HG03103 (cell line): Measurements from ENCODE around the gene WASF3.
"Not testable (repeated sequence)": the region's sequence is repeated elsewhere in the genome, so short reads cannot be mapped to it uniquely, and the experiment has no call there.

Experiments
- ATAC-seq: cut with Tn5 transposase; IDR thresholded peaks from one replicate; pipeline ENCODE4 v1.9.1; 2021; ENCODE audit warnings: low read depth; ENCODE audit not compliant: unreplicated experiment

WASF3 gene

DNA sequence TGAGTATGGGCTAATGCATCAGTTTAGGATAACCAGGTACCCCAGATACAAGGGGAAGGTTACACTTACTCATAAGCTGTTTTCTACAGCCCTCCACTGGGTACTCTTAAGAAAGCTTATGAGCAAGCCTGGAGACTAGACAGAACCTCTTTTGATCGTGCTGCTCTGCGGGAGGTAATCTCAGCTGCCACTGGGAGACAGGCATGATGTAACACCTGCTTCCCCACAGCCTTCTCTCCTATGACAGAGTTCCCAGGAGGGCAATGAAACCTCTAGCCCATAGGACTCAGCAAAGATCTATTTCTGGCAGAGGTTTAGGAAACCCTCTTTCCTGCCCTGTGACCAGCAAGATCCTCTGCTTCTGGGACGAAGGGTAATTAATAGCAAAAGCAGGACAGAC lies 65.6 kb downstream of the WASF3 start:
- ATAC-seq: no peak

DNA sequence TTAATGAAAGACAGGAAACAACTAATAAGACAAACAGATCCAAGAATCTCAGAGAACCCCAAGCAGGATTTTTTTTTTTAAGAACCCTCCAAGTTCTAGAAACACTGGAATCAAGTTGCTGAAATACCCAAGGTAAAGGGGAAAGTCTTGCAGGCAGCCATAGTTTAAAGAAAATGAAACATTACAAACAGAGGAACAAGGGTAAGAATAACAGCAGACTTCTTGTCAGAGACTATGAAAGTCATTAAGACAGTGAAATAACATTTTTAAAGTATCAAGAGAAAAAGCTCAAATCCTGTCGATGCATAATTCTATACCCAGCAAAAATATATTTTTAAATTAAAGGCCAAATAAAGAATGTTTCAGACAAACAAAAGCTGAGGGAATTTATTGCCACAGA lies 67.1 kb downstream of the WASF3 start:
- no peak for ATAC-seq

DNA sequence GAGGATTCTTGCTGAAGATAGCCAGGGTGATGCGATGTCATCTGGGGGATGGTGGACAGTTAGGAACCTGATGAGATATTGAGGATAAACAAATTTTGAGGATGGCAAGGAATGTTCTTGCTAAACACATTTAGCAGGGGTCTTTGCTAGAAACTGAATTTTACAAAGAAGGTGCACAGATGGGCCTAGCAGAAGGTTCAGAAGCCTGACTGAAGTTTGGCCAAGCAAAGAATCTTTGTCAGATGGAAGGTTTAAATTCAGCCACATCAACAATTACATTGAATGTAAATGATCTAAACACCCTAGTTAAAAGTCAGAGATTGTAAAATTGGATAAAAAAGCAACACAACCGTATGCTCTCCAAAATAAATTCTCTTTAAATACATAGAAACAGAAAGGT lies 68.8 kb downstream of the WASF3 start:
- ATAC-seq: no peak

DNA sequence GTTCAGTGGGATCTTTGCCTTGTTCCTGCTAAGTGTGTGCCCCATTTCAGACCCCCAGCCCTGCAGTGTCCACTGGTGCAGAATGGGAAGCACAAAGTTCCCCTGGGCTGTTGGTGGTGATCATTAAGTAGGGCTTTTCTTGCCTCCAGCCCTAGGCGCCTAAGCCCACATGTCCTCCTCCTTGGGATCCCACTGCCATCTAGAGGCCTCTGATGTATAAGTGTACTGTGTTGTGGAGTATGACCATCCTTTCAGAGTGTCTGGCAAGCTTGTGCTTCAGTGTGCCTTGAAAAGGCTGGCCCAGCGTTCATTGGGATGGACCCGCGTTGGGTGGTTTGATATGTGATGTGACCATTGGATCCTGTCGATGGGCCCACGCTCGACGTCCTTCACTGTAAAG lies 71.2 kb downstream of the WASF3 start:
- no peak for ATAC-seq

DNA sequence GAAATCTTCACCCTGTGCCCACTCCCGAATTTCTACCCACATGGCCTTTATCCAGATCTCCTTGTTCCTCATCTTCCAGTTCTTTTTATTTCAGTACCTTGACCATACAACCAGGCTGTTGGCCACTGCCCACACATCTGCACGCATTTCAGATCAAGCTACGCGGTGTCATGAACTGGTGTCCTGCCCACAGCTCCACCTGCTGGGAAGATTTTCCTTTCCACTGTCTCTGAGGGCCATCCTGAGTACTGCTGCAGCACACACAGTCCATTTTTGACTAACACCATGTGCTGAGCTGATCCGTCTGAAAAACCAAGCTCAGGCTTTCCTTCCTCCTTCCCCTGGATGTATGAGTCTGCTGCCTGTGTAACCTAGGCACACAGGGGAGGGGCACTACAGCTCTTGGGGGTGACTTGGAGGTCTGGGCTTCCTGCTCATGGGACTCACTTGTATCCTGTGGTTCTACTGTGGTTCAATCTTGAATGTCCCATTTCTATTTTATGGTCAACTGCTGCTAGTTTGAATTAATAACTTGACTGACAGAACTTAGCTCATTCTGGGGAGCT lies 71.9 kb downstream of the WASF3 start:
- no peak for ATAC-seq

DNA sequence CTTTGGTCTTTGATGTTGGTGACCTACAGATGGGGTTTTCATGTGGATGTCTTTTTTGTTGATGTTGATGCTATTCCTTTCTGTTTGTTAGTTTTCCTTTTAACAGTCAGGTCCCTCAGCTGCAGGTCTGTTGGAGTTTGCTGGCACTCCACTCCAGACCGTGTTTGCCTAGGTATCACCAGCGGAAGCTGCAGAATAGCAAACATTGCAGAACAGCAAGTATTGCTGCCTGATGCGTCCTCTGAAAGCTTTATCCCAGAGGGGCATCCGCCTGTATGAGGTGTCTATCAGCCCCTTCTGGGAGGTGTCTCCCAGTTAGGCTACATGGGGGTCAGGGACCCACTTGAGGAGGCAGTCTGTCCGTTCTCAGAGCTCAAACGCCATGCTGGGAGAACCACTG lies 78.2 kb downstream of the WASF3 start:
- not testable (repeated sequence) for ATAC-seq

DNA sequence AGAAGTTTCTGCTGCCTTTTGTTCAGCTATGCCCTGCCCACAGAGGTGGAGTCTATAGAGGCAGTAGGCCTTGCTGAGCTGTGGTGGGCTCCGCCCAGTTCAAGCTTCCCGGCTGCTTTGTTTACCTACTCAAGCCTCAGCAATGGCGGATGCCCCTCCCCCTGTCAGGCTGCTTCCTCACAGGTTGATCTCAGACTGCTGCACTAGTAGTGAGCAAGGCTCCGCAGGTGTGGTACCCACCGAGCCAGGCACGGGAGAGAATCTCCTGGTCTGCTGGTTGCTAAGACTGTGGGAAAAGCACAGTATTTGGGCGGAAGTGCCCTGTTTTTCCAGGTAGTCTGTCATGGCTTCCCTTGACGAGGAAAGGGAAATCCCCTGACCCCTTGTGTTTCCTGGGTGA lies 78.6 kb downstream of the WASF3 start:
- ATAC-seq: not testable (repeated sequence)

DNA sequence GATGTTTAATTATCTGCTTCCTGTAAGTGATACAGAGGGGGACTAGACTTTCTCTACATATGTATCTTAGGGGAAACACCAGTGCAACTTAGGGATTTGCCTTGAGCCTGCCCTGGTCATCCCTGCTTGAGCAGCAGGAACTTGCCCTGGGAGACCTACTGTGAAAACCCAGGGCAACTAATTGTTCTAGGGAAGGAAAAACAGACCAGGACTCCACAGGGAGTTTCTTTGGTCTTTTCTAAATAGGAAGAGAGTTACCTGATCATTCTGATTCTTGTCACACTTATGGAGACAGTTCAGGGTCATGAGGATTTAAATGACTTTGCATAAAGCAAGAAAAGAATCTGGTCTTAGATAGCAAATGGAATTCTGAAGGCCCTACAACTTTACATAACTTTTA lies 89.1 kb downstream of the WASF3 start:
- ATAC-seq: no peak

DNA sequence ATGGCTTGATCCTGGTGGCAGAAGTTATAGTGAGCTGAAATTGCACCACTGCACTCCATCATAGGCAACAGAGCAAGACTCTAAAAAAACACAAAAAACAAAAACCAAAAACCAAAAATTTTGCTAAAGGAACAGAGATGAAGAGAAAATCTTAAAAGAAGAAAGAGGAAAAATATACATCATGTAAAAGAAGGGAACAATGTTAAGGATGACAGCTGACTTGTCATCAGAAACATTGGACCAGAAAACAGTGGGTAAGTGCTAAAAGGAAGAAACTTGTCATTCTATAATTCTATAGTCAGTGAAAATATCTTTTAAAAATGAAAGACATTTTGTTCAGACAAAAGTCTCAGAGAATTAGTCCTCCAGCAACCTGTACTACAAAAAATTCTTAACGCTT lies 93.8 kb downstream of the WASF3 start:
- ATAC-seq: no peak

DNA sequence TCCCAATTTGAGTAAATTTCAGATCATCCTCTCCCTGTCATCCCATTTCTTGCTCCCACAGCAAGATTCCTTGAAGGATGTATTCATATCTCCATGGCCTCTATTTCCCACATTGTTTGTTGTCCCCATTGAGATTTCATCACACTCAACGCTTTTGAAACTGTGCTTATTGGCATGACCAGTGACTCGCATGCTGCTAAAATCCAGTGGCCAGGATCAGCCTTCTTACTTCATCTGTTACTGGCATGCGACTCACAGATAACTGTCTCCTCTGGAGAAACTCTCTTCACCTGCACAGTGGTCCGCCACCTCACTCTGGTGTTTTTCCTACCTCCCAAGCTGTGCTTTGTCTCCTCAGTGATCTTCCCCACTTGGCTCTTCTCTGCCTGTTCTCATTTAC lies 95.8 kb downstream of the WASF3 start:
- no peak for ATAC-seq

DNA sequence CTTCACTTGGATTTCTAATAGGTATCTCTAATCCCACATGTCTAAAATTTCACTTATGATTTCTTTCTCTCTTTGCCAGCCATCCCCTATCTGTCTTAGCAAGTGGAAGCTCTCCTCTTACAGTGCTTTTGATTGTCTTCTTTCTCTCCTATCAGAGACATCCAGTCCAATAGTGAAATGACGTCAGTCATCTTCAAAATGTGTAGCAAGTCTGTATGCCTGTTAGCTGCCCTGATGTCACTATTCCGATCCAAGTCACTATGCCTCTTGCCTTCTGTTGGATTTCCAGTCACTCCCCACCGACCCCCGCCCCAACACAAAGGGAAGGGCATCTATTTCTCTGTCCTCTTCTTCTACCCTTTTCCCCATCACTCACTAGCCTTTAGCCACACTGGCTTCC lies 96.4 kb downstream of the WASF3 start:
- no peak for ATAC-seq

DNA sequence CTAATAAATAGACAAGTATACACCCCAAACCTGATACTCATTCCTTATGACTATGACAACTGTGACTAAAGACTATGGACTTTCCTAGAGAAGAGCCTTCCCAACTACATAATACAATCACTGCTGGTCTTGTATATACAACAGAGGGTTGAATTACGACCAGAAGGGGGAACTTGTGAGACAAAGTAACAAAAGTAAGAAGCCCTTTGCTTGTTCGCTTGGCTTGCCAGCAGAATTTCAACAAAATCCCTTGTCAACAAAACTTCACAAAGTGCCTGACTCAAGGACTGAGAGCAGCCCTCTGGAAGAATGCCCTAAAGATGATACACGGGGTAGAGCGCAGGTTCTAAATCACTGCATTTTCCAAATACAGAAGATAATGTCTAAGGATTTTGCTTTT lies 99.4 kb downstream of the WASF3 start:
- ATAC-seq: no peak

DNA sequence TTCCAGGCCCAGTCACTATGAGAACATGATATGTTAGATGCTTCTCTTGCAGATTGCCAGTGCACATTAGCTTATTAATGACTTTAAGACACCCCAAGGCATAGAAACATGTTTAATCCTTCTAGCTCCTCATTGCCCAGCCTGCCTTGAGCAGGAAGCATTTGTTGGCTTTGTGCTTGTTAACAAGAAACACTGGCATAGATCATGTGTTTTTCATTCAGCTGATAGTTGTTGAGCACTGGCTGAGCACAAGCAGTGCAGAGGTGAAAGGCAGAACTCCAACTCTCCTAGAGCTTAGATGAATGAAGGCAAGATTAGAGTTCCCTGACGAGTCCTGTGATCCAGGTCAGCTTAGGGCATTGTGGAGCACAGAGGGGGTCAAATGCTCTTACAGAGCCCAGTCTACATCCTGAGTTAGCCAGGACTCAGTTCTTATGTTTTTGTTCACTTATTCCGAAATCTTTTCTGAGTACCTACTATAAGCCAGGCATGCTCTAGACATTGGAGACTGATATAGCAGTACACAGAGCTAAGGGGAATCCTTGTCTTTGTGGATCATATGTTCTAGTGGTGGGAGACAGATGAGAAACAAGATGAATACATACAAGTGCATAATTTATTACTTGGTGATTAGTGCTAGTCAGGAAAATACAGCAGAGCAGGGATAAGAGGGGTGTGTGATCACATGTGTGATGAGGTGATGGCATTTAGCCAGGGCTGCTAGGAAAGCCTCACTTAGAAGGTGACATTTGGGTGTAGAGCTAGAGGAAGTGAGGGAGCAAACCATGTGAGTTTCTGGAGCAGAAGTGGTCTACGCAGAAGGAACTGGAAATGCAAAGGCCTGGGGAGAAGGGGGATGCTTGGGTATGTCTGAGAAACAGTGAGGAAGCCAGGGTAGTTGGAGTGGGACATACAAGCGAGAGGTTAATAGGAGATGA lies 101.2 kb downstream of the WASF3 start:
- ATAC-seq: no peak

DNA sequence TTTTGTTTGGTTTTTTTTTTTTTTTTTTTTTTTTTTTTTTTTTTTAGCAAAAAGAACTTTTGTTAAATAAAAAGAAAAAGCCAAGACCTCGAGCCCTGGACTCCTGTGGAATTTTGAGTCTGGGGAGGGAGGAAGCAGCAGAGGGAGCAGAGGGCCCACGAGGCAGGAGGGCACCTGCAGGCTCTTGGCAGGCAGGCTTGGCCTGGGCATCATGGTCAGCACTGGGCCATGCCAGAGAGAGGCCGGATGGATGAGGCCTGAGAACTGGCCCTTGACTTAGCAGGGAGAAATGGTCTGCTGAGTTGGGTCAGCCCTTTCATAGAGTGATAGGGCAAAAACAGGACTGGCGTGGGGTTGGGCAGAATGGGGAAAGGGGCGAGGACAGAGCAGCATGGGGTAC lies 102.7 kb downstream of the WASF3 start:
- ATAC-seq: no peak

DNA sequence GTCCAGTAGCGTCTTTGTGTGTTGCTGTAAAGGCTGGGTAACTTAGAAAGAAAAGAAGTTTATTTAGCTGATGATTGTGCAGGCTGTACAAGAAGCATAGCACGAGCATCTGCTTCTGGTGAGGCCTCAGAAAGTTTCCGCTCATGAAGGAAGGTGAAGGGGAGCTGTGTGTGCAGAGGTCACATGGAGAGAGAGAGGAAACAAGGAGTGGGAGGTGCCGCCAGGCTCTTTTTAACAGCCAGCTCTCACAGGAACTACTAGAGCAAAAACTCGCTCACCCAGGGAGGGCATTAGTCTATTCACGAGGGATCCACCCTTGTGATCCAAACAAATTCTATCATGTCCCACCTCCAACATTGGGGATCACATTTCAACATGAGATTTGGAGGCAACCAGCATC lies 103.3 kb downstream of the WASF3 start:
- ATAC-seq: no peak

DNA sequence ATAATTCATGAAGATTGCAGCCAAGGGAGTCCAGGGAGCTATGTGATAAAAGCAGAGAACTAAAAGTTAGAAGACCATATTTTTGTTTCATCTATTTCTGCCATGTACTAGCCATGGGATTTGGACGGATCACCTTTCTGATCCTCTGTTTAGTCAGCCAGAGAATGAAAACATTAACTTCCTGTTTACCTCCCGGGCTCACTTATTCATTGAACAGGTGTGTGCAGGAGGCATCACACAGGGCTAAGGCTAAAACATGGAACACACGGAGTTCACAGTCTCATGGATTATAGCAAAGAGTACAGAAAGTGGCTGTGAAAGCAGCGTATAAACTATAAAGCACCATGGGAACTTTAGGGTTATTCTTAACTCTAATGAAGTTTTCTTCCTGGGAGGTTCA lies 106.3 kb downstream of the WASF3 start:
- ATAC-seq: no peak

DNA sequence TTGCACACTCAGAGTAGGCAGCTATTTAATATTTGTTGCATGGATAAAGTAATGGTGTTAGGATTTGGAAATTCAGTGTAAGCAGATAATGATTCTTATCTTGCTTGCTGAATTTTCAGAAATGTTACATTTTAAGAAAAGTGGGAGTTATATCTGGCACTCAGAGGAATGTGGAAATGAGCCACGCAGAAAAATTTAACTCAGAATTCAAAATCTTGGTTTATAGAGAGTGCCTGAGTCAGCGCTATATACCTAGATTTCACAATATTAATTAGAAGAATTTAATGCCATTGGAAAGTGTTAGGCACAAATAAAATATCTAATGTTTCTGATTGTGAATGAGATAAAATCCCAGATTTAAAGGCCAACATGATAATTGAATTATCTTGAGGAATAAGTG lies 106.8 kb downstream of the WASF3 start:
- ATAC-seq: no peak

DNA sequence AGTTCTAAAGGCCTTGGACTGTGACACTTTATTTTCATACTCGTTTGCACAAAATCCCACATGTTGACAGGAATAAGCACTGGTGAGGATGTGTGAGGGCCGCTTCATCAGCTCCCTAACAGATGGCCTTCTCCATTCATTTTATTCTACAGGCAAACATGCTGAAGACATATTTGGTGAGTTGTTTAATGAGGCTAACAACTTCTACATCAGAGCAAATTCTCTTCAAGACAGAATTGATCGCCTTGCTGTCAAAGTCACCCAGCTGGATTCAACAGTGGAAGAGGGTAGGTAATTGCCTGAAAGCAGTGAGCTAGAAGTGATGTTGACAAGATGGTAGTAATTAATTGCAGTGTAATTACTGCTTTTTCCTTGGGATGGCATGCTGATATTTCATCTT lies 107.4 kb downstream of the WASF3 start:
- ATAC-seq: no peak

DNA sequence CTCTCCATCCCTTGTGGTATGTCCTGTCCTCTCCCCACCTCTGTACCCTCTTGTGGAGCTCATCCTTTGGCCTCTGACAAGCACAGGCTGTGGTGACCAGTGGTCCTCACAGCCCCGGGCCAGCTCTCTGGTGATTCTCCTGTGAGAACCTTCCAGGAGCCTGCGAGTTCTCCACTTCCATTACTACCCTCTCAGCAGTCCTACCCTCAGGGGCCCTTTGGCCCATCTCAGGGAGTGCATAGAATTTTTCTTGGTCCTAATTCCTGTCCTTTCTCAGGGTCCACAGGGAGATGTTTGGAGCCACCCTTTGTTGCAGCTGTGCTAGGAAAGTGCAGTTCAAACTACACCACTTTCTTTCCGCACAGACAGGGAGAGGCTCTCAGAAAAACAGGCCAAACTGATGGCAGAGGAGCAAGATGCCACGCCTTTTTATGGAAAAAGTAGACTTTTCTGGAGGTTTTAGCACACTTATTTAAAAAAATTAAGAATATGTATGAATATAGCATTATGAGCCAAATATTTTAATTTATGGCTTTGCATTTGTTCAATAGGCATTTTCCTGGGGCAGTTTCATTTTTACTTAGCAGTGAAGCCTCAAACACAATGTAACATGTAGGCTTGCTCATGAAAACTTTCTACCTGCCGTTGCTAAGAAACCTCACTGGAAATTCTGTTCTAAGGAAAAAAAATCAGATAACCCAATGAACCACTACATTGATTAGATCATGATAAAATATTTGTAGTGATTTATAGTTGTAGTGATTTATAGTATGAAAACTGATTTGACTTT lies 111.1 kb downstream of the WASF3 start:
- no peak for ATAC-seq

DNA sequence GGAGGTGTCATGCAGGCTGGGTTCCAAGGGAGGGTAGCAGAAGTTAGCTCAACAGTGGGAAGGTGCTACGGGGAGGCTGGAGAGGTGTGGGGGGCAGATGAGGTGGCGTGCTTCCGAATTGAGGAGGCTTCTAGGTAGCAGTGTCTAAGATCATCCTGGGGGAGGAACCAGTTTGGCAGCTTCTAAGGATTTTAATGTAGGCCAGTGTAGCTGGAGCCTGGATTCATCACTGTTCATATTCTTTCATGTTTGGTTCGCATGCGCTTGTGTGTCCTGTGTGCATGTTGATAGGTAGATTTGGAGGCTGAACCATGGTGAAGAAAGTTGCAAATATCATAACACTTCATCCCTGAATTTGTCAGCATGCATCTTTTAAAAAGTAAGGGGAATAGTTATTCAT lies 116.4 kb downstream of the WASF3 start:
- ATAC-seq: no peak

DNA sequence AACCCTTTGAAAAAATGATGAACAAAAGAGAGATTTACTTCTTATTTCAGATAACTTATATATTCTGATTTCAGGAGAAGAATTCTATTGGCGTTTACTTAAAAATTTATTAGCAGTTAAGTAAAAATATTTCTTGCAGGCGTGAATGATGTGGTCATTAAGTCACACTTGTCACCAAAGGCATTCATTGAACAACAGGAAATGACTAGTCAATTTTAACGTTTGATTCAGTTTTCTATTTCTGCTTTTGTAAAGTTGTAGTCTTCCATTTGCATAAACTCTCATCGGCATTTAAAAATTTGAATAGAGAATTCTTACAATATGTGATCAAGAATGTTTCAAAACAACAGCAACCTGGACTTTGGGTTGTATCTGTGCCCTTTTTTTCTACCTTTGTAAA lies 119.7 kb downstream of the WASF3 start:
- no peak for ATAC-seq

DNA sequence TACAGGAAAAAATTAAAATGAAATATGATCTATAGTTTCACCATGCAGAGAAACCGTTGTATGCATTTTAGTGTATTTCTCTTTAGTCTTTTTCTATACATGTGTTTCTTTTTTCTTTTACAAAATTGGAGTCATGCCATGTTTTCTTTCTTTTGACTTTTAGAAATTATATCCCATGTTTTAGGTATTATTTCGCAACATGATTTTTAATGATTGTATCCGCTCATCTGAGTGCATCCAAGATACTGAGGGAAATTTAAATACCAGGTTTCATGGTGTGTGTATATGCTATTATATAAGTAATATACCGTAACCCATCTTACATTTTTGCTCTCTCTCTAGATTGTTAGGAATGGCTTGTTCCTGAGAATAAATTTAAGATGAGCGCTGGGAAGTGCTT lies 120.8 kb downstream of the WASF3 start:
- ATAC-seq: no peak
